ENCODE measurements around the gene TRHDE.

TRHDE gene

GRCh38 chr12:72273851-72274351, 1.7 kb downstream of the TRHDE start:
- no peak for DNase-seq

DNA sequence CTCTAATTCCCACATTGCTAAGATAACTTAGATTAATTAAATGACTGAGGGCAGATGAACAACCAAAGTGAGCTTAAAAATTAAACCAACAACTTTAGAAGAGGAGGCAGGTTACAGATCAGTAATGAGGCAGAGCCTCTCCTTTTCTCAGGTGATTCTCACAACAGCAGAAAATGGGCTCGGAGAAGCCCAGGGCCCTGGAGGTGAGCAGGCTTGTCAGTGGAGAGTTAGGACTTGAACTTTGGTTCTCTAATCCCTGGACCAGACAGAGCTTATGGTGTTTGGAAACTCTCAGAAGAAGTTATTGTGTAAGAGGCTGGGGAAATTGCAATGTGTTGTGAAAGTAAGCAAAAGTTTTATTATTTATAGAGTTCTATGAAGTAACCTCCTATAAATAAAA, 2.8 kb downstream of the TRHDE start:
- no peak for DNase-seq

DNA sequence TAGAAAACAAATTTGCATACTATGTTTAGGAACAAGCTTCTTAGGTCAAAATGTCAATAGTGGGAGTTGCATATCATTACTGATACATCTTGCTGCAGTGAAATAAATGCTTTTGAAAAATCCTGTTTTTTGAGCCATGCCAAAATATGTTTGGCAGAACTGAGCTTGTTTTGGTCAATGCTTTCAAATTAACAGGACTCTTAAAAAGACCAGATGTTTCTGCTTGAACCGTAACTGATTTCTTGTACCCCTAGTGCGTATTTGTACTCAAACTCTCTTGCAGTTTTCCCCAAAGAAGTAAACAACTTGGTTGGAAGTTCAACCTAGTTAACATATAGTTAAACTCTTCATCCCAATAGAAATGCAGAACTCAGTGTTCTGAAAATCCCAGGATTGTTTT, 3.4 kb downstream of the TRHDE start:
- DNase-seq, result no peak

DNA sequence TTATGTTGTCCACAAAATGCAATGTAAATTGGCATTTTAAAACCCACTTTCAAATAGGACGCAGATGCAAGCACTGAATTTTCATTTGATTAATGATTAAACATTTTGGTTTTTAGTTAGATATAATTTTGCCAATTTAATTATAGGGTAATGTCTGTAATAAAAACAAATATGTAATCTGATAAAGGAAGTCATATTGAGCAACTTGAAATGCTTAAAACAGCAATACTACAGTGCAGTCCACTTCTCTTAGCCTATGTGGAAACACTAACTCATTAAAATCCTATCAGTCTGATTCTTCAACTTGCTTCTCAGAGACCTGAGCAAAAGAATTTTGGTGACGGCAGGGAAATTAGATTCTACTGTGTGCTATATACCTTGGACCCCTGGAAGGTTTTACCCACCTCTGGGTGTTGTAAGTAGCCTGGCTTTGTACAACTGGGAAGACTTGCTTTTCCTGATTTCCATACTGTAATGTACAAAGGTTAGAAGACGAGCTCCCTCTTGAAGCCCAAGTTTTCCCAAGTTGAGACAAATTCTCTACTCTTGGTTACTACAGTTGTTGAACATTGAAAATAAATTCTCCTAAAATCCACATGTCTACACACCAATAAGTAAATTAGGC, 4.1 kb downstream of the TRHDE start:
- no peak for DNase-seq

- no peak for DNase-seq
These were observed 5.2 kb downstream of the TRHDE start for GRCh38 chr12:72277415-72277814.

DNA sequence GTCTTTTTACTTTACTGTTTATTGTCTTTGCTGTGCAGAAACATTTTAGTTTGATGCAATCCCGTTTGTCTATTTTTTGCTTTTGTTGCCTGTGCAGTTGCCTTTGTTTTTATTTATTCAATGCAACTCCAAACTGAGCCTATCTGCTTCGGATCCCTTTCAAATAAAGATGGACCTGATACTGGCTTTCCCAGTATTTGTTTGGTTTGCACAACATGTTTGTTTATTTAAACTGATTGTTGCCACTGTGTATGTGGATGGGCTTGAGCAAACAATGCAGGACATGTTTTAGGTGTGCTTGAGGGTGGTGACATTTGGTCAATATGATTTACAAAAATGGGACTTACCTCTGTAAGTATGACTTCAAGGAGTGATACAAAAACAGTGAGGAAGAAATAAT, 6.7 kb downstream of the TRHDE start:
- no peak for DNase-seq

DNA sequence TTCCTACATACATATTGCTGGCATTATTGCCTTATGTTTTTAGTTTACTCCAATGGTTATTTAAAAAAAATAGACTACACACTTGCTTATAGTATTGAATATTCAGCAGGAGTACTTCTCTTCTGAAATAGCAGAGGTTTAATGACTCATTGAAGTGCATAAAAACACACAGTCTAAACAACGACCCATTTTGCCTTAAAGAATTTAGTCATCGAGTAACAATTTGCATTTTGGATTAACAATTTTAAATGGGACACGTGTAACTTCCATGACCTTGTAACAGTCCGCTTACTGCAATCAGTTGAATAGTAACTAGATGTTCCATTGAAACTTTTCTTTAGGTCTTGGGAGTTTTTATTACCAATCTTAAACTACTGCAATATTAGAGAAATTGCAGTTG, 9.0 kb downstream of the TRHDE start:
- DNase-seq, result no peak

GRCh38 chr12:72282721-72283120, 10.6 kb downstream of the TRHDE start:
- DNase-seq, result no peak

GRCh38 chr12:72285861-72286260, 13.7 kb downstream of the TRHDE start:
- DNase-seq, result no peak

- DNase-seq, result no peak
These were observed 14.4 kb downstream of the TRHDE start for GRCh38 chr12:72286526-72286925.

GRCh38 chr12:72288436-72288835, 16.3 kb downstream of the TRHDE start:
- DNase-seq, result no peak

DNA sequence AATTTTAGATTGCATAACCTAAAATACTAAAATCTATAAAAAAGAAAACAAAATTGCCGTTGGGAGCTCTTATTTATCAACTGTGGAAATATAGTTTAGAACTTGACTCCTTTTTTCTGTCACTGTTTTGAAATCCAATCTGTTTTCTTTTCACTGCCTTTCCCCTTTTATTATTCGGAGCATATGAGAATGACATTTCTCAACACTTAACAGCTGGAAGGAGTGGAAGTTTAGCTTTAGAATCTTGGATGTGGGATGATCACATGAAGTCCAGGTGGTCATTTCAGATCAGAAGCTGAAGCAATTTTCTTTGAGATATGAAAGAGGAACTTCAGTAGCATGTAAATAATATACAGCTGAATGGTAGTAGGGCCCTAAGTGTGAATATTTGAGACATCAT, 16.7 kb downstream of the TRHDE start:
- DNase-seq, result no peak

DNA sequence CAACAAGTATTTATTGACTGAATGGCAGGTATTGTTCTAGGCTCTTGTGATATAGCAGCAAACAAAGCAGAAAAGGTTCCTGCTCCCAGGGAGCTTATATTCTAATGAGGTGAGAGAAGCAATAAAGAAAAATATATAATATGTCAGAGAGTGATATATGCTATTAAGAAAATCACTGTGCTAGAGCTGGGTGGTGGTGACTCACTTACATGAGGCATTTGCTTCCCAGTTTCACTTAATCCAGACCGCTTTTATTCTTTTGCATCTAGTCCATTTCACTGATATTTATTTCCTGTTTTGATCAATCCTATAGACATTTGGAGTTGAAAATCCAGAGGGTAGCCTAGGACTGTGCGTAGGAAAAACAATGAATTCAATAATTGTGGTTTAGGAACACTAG, 17.5 kb downstream of the TRHDE start:
- no peak for DNase-seq

- DNase-seq, result no peak
These were observed 19.0 kb downstream of the TRHDE start for GRCh38 chr12:72291175-72291574.

DNA sequence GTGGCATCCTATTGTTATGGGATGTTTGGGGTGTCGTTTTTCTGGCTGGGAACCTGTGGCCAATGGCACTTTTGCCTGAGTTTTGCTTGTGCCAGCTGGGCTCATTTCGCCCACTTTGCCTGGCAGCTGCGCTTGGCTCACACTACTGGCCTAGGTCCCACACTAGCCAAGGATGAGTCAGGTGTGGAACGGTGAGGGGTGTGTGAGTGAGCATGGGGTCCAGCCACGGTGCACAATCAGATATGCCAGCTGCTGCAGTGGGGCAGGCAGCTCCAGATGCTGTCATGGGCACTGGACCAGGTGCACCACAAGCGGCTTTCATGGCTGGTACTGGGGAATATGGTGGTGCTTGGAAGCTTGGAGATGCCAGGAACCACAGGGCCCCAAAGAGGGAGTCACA, 21.5 kb downstream of the TRHDE start:
- no peak for DNase-seq

GRCh38 chr12:72295101-72295500, 22.9 kb downstream of the TRHDE start:
- DNase-seq, result no peak

DNA sequence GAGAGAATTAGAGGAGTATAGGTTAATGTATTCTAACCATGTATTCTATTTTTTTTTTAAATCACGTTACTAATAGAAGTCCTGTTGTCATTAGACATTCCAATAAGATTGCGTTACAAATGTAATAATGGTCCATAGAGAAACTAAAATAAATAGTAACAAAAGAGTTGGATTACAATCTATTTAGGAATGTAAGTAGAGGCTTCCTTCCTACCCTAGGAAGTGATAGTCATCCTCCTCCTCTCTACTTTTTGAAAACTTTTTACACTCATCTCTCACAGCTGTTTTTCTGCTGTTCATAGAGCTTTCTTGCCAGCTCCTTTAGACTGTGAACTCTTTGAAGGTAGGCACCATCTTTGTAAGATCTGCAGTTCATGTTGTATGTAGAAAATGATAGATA, 23.6 kb downstream of the TRHDE start:
- DNase-seq, result no peak

DNA sequence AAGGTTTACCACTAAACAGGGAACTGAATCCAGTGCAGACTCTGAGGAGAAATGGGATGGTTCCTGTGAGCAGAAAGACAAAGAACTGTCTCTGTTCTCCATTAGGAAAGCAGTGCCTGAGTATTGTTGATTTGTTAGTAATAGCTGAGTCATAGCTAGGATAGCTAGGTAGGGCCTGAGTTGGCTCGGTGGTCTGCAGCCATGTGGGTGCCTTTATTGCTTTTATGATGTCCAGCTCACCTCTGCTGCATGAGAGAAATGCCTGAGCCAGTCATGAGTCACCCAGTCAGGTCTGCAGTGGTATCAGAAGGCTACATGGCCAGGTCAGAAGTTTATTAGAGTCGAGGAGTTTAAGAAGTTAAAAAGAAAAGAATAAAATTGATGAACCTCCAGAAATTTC, 24.2 kb downstream of the TRHDE start:
- no peak for DNase-seq

DNA sequence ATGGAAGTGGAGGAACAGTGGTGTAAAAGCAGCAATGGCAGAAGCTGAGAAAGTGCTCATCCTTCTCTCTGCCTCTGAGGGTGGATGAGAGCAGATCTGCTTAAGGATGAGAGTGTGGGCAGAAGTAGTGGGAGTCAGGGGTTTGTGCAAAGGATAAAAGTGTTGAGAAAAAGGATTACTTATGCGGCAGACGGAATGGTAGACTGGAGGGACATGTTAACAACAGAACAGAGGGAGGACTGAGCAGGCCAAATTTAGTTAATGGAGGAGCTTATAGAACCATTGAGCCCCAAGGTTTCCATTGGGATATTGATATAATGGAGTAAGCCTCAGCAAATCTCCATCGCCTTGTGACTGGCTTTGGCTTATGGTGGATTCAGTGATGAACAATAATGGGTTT, 25.5 kb downstream of the TRHDE start:
- no peak for DNase-seq

- DNase-seq, result no peak
These were observed 28.6 kb downstream of the TRHDE start for GRCh38 chr12:72300728-72301127.

GRCh38 chr12:72304751-72305150, 32.6 kb downstream of the TRHDE start:
- DNase-seq, result no peak

GRCh38 chr12:72307229-72307628, 35.1 kb downstream of the TRHDE start:
- no peak for DNase-seq

DNA sequence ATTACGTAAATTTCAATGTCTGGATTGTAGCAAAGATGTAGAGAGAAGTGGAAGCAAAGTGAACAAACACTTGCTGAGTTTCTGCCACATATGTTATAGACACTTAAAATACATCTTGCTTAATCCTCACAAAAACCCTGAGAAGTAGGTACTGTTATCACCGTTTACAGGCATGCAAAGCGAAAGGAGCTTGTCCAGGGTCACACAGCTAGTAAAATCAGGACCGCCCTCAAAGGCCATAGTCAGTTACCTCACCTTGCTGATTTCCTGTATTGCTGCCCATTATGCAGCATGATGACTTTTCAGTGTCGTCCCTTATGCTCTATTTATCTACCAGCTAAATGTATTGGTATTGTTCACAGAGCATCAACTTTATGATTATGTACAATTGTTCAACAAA, 39.8 kb downstream of the TRHDE start:
- DNase-seq, result no peak

DNA sequence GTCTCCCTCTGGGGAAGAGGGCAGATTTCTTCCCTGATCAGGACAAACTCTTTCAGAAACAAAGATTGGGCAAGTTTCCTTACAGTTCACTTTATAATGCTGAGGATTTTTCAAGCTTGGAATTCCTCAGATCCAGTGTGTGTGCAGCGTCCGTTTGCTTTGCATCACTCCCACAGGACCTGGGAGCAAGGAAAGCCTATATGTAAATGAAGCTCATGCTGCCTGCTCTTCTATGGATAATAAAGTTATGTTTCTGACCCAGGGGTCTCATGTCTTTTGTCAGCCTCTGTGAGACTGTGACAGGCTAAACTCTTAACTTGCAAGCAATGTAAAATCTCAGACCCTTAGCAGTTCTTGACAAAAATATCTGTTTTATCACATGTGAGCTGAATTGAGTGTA, 41.6 kb downstream of the TRHDE start:
- DNase-seq, result no peak

DNA sequence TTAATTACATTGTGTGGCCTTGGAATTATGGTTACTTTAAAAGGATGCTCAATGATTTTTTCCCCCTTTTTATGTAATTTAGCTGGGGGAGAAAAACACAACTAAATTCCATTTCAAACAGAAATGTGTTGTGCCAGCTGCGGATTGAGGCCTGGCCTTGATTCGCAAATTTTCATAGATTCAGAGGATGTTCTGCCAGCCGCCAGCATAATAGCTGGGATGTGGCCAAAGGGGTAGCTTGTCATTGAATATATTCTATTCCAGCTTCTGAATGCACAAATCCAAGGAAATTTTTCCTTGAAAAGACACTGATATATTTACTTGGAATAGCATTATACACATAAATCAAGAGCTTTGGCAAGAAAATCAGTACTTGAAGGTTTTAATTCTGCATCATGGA, 43.7 kb downstream of the TRHDE start:
- DNase-seq, result no peak

- no peak for DNase-seq
These were observed 46.2 kb downstream of the TRHDE start for GRCh38 chr12:72318341-72318740.
